Measurements from ENCODE around the gene UBE2E1. TPM values are rescaled to one million over a fixed set of nuclear protein-coding genes. Genes with fewer than 3 reads are reported as not detected.

The UBE2E1 gene
- total and polyA plus RNA-seq, 2 of the 4 experiments (the other 2 are of a cell fraction) = 54.1 to 91.6 TPM

DNA sequence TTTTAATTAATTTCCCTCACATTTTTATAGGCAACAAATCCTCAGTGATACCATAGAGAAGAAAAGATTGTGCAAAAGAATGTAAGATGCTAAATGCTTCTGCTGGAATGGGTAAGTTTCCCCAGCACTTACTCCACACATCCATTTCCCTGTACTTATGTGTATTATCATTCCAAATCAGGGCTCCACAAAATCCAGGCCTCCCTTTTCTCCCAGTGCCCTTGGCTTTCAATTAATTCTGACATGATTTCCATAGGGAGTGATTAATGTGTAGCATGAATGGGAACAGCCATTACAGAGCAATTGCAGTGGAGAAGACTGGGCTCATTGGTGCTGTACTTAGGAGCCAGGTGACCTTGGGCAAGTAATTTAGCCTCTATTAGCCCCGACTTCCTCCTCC is 41.3 kb upstream of the UBE2E1 start:
- DNase-seq (no peak), ATAC-seq (ENCODE audit: low read depth) (no peak)
- Histone ChIP-seq H4K5ac (ENCODE audit: low read depth, low read length) (no peak overlapping the region), H3K9ac (ENCODE audit: low read depth, low read length) (no peak overlapping the region), H3K27ac (ENCODE audit: insufficient read depth, low read length) (no peak overlapping the region), H2AK5ac (ENCODE audit: low read depth, low read length) (no peak overlapping the region), H3K4me2 (ENCODE audit: low read depth, low read length) (no peak overlapping the region), H3K9me1 (ENCODE audit: insufficient read depth, low read length) (no peaks in the 10 kb centered on the region), H3K36me3 (ENCODE audit: control insufficient read depth, insufficient read depth, low read length) (no peaks in the 10 kb centered on the region), H3K27me3 (ENCODE audit: control insufficient read depth, insufficient read depth, low read length) (no peaks in the 10 kb centered on the region), H2BK15ac (ENCODE audit: low read depth, low read length) (no peak overlapping the region), H3K4ac (ENCODE audit: low read depth, low read length) (no peak overlapping the region), H3K79me1 (ENCODE audit: low read depth in 1 of 2, low read length in 2 of 2) (no peaks in the 10 kb centered on the region), H3K4me1 (ENCODE audit: control insufficient read depth, insufficient read depth, low read length) (peaks cover 4% of the 10 kb centered on the region; the same call in 1 of the 2 replicates), H2BK120ac (ENCODE audit: low read depth, low read length) (no peak overlapping the region), H4K91ac (ENCODE audit: insufficient read depth, low read depth, low read length) (no peak overlapping the region), H3K56ac (ENCODE audit: extremely low read depth, insufficient read depth, low read length) (no peak overlapping the region), H3K23ac (ENCODE audit: low read depth, low read length) (no peak overlapping the region), H3K14ac (replicated peaks; ENCODE audit: low read depth, low read length) (no peak overlapping the region), H2BK5ac (ENCODE audit: low read depth, low read length, poor library complexity, severe bottlenecking) (no peak overlapping the region), H3K18ac (ENCODE audit: low read depth, low read length) (no peak overlapping the region), H3K9me3 (ENCODE audit: control insufficient read depth, insufficient read depth, low read length) (no peaks in the 10 kb centered on the region), H2BK20ac (ENCODE audit: low read depth, low read length) (no peak overlapping the region), H2AK9ac (replicated peaks; ENCODE audit: low read depth, low read length, poor library complexity) (no peak overlapping the region), H2AFZ (replicated peaks; ENCODE audit: low read length, poor library complexity) (no peak overlapping the region), H3K4me3 (ENCODE audit: insufficient read depth, low read depth, low read length) (no peak overlapping the region), H4K20me1 (ENCODE audit: insufficient read depth, low read length) (no peaks in the 10 kb centered on the region), H4K8ac (ENCODE audit: low read depth in 2 of 2, low read length in 2 of 2) (no peak overlapping the region)
- intact Hi-C loops (cut with micrococcal nuclease) (loop anchor here (10.0 kb wide), 1 partner anchor 580 kb away; no protein-coding TSS in a partner anchor), in situ Hi-C loops (cut with MboI; ENCODE audit: low sequenced_read_pairs) (no loop called here), dilution Hi-C loops (cut with HindIII; ENCODE audit: low sequenced_read_pairs, unreplicated experiment) (no loop called here)
- CTCF ChIA-PET = no interaction called here
- POLR2A ChIA-PET (ENCODE audit: unreplicated experiment) = no interaction called here
- BruUV-seq (replicated peaks) = no TSS peak
- no peak for TF ChIP-seq SMC3 (IDR thresholded peaks at IDR 0.05; ENCODE audit: low read depth, low read length)
- TF ChIP-seq, protein P1, sequence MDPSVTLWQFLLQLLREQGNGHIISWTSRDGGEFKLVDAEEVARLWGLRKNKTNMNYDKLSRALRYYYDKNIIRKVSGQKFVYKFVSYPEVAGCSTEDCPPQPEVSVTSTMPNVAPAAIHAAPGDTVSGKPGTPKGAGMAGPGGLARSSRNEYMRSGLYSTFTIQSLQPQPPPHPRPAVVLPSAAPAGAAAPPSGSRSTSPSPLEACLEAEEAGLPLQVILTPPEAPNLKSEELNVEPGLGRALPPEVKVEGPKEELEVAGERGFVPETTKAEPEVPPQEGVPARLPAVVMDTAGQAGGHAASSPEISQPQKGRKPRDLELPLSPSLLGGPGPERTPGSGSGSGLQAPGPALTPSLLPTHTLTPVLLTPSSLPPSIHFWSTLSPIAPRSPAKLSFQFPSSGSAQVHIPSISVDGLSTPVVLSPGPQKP (IDR thresholded peaks at IDR 0.05; ENCODE audit: borderline replicate concordance, low read depth, low read length) = no peak
- no peak for TF ChIP-seq RFX5 (IDR thresholded peaks at IDR 0.05; ENCODE audit: low read depth, low read length)
- no peak for TF ChIP-seq NFE2L2 (IDR thresholded peaks at IDR 0.05; ENCODE audit: low read depth, low read length)
- TF ChIP-seq, protein P2, sequence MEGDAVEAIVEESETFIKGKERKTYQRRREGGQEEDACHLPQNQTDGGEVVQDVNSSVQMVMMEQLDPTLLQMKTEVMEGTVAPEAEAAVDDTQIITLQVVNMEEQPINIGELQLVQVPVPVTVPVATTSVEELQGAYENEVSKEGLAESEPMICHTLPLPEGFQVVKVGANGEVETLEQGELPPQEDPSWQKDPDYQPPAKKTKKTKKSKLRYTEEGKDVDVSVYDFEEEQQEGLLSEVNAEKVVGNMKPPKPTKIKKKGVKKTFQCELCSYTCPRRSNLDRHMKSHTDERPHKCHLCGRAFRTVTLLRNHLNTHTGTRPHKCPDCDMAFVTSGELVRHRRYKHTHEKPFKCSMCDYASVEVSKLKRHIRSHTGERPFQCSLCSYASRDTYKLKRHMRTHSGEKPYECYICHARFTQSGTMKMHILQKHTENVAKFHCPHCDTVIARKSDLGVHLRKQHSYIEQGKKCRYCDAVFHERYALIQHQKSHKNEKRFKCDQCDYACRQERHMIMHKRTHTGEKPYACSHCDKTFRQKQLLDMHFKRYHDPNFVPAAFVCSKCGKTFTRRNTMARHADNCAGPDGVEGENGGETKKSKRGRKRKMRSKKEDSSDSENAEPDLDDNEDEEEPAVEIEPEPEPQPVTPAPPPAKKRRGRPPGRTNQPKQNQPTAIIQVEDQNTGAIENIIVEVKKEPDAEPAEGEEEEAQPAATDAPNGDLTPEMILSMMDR (conservative IDR thresholded peaks at IDR 0.05; ENCODE audit: low read depth, low read length) = no peak
- no peak for TF ChIP-seq POLR2A (IDR thresholded peaks at IDR 0.05; ENCODE audit: low read depth, low read length)
- no peak for TF ChIP-seq RAD21 (IDR thresholded peaks at IDR 0.05; ENCODE audit: low read length)
- TF ChIP-seq CHD1 (IDR thresholded peaks at IDR 0.05; ENCODE audit: low read depth, low read length) = no peak
- no peak for TF ChIP-seq MAZ (IDR thresholded peaks at IDR 0.05; ENCODE audit: borderline replicate concordance, low read depth, low read length)
- TF ChIP-seq, protein P3, sequence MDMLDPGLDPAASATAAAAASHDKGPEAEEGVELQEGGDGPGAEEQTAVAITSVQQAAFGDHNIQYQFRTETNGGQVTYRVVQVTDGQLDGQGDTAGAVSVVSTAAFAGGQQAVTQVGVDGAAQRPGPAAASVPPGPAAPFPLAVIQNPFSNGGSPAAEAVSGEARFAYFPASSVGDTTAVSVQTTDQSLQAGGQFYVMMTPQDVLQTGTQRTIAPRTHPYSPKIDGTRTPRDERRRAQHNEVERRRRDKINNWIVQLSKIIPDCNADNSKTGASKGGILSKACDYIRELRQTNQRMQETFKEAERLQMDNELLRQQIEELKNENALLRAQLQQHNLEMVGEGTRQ (IDR thresholded peaks at IDR 0.05; ENCODE audit: low read depth, low read length) = no peak
- TF ChIP-seq MXI1 (IDR thresholded peaks at IDR 0.05; ENCODE audit: borderline replicate concordance, low read depth, low read length) = no peak
- TF ChIP-seq MAFK (IDR thresholded peaks at IDR 0.05; ENCODE audit: low read depth, low read length) = no peak
- no peak for TF ChIP-seq RCOR1 (IDR thresholded peaks at IDR 0.05; ENCODE audit: insufficient replicate concordance, low read length)
- no peak for TF ChIP-seq FOS (IDR thresholded peaks at IDR 0.05; ENCODE audit: low read depth, low read length)
- TF ChIP-seq BHLHE40 (IDR thresholded peaks at IDR 0.05; ENCODE audit: low read depth, low read length) = no peak
- no peak for TF ChIP-seq CEBPB (IDR thresholded peaks at IDR 0.05; ENCODE audit: low read depth, low read length)
- no CpG with 5 or more reads among the region's 1 CpG for WGBS, 2 experiments (ENCODE audit: extremely low coverage in 2 of 2, insufficient read length in 1 of 2)
